Measurements from ENCODE around the gene EPN3.

DNA sequence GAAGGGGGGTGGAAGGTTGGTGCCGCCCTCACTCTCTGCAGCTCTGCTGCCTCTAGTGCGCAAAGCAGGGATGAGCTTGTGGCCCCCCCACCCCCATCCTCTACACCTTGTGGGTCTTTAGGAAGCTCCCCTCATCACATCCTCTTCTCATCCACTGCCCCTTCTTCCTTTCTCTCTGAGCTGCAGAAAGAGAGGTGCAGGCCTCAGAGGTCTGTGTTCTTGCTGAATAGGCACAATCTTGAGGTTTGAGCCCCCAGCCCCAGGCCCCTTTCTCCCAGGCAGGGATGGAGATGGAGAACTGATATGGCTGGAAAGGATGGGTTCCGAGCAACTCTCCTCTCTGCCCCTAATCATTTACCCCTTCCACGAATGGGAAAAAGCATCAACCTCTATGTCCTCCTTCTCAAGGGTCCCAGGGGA is 30.6 kb downstream of the EPN3 start:
- TF ChIP-seq CTCF (IDR thresholded peaks at IDR 0.05 in 2 of 3, conservative IDR thresholded peaks at IDR 0.05 in 1 of 3; ENCODE audit: borderline replicate concordance in 1 of 3, insufficient read depth in 1 of 3, low read depth in 2 of 3, low read length in 2 of 3) (peak in 1 of 3 experiments; percentile 43; a peak in 3 of 6 replicates), TCF7L2 (IDR thresholded peaks at IDR 0.05; ENCODE audit: borderline replicate concordance, extremely low read depth, insufficient read depth, insufficient read length) (no peak)
